MG63 (cell line): ENCODE data around the gene WWOX. TPM values are rescaled to one million over a fixed set of nuclear protein-coding genes. Genes with fewer than 3 reads are reported as not detected.

Source experiments
- DNase-seq: peaks from one replicate; pipeline ENCODE4 v3.0.0-alpha.2; 2020
- H3K27me3 ChIP-seq: fragments of 250-450 bp; sonication (Bioruptor Pico); 2 replicates; pipeline ENCODE4 v1.5.1; 2020; ENCODE audit warnings: mild to moderate bottlenecking, moderate library complexity
- H3K36me3 ChIP-seq: fragments of 250-450 bp; sonication (Bioruptor Pico); 2 replicates; pipeline ENCODE4 v1.5.1; 2020; ENCODE audit warnings: mild to moderate bottlenecking, moderate library complexity
- H3K4me3 ChIP-seq: fragments of 250-450 bp; sonication (Bioruptor Pico); 2 replicates; pipeline ENCODE4 v1.5.1; 2020; ENCODE audit warnings: mild to moderate bottlenecking, moderate library complexity
- H3K9me3 ChIP-seq: fragments of 250-450 bp; sonication (Bioruptor Pico); 2 replicates; pipeline ENCODE4 v1.5.1; 2020; ENCODE audit warnings: mild to moderate bottlenecking, moderate library complexity
- total RNA-seq: library from RNA; depleted of rRNA; stranded (reverse); fragments of >200 nt; shearing (Covaris generic); gene quantifications from 2 replicates; pipeline ENCODE4 v1.2.3, GENCODE V29; 2014; ENCODE audit warnings: low replicate concordance

Gene WWOX
- total RNA-seq, 1 experiment from 2014 or later: 11.4 TPM

- H3K36me3 ChIP-seq: no peaks in the 10 kb centered on the region
- no peak overlapping the region for H3K4me3 ChIP-seq
- DNase-seq: no peak
- no peaks in the 10 kb centered on the region for H3K27me3 ChIP-seq
- no peaks in the 10 kb centered on the region for H3K9me3 ChIP-seq
These were observed 29.5 kb downstream of the WWOX start for GRCh38 chr16:78128913-78129312.

- no peak for DNase-seq
- Histone ChIP-seq H3K36me3 (no peaks in the 10 kb centered on the region), H3K9me3 (no peaks in the 10 kb centered on the region), H3K4me3 (no peak overlapping the region), H3K27me3 (no peaks in the 10 kb centered on the region)
These were observed 29.9 kb downstream of the WWOX start for GRCh38 chr16:78129349-78129748.

GRCh38 chr16:78130083-78130608 lies 30.7 kb downstream of the WWOX start:
- Histone ChIP-seq H3K36me3 (no peaks in the 10 kb centered on the region), H3K4me3 (no peak overlapping the region), H3K27me3 (no peaks in the 10 kb centered on the region), H3K9me3 (no peaks in the 10 kb centered on the region)
- no peak for DNase-seq

- H3K27me3 ChIP-seq: no peaks in the 10 kb centered on the region
- no peaks in the 10 kb centered on the region for H3K36me3 ChIP-seq
- DNase-seq: no peak
- no peaks in the 10 kb centered on the region for H3K9me3 ChIP-seq
- no peak overlapping the region for H3K4me3 ChIP-seq
These were observed 31.5 kb downstream of the WWOX start for GRCh38 chr16:78130950-78131349.

- DNase-seq: no peak
- Histone ChIP-seq H3K36me3 (no peaks in the 10 kb centered on the region), H3K27me3 (no peaks in the 10 kb centered on the region), H3K4me3 (no peak overlapping the region), H3K9me3 (no peaks in the 10 kb centered on the region)
These were observed 34.5 kb downstream of the WWOX start for GRCh38 chr16:78133919-78134318.

GRCh38 chr16:78134944-78135619 lies 35.6 kb downstream of the WWOX start:
- H3K36me3 ChIP-seq: no peaks in the 10 kb centered on the region
- DNase-seq: no peak
- no peaks in the 10 kb centered on the region for H3K27me3 ChIP-seq
- no peaks in the 10 kb centered on the region for H3K9me3 ChIP-seq
- H3K4me3 ChIP-seq: no peak overlapping the region

- no peaks in the 10 kb centered on the region for H3K36me3 ChIP-seq
- H3K4me3 ChIP-seq: no peak overlapping the region
These were observed 37.7 kb downstream of the WWOX start for GRCh38 chr16:78137179-78137578.

GRCh38 chr16:78137782-78138616 lies 38.5 kb downstream of the WWOX start:
- Histone ChIP-seq H3K36me3 (no peaks in the 10 kb centered on the region), H3K9me3 (no peaks in the 10 kb centered on the region), H3K27me3 (no peaks in the 10 kb centered on the region), H3K4me3 (no peak overlapping the region)
- DNase-seq: no peak

More at GRCh38 chr16:78137179-78137578, 37.7 kb downstream of the WWOX start:
- H3K27me3 ChIP-seq: no peaks in the 10 kb centered on the region
- DNase-seq: no peak
- H3K9me3 ChIP-seq: no peaks in the 10 kb centered on the region

- H3K36me3 ChIP-seq: no peaks in the 10 kb centered on the region
- no peak for DNase-seq
- no peaks in the 10 kb centered on the region for H3K27me3 ChIP-seq
- H3K9me3 ChIP-seq: no peaks in the 10 kb centered on the region
- no peak overlapping the region for H3K4me3 ChIP-seq
These were observed 41.5 kb downstream of the WWOX start for GRCh38 chr16:78140818-78141466.

GRCh38 chr16:78142788-78143187 lies 43.3 kb downstream of the WWOX start:
- H3K4me3 ChIP-seq: no peak overlapping the region
- no peaks in the 10 kb centered on the region for H3K27me3 ChIP-seq
- DNase-seq: no peak
- no peaks in the 10 kb centered on the region for H3K36me3 ChIP-seq
- no peaks in the 10 kb centered on the region for H3K9me3 ChIP-seq

- DNase-seq: no peak
- H3K9me3 ChIP-seq: no peaks in the 10 kb centered on the region
- H3K36me3 ChIP-seq: no peaks in the 10 kb centered on the region
These were observed 47.4 kb downstream of the WWOX start for GRCh38 chr16:78146807-78147206.

GRCh38 chr16:78147911-78148401 lies 48.5 kb downstream of the WWOX start:
- Histone ChIP-seq H3K27me3 (no peaks in the 10 kb centered on the region), H3K36me3 (no peaks in the 10 kb centered on the region), H3K9me3 (no peaks in the 10 kb centered on the region), H3K4me3 (no peak overlapping the region)
- no peak for DNase-seq

More at GRCh38 chr16:78146807-78147206, 47.4 kb downstream of the WWOX start:
- H3K27me3 ChIP-seq: no peaks in the 10 kb centered on the region
- no peak overlapping the region for H3K4me3 ChIP-seq

- Histone ChIP-seq H3K36me3 (no peaks in the 10 kb centered on the region), H3K27me3 (no peaks in the 10 kb centered on the region), H3K9me3 (no peaks in the 10 kb centered on the region), H3K4me3 (no peak overlapping the region)
- DNase-seq: no peak
These were observed 50.8 kb downstream of the WWOX start for GRCh38 chr16:78150233-78150632.

GRCh38 chr16:78154729-78155461 lies 55.4 kb downstream of the WWOX start:
- Histone ChIP-seq H3K27me3 (no peaks in the 10 kb centered on the region), H3K4me3 (no peak overlapping the region), H3K9me3 (no peaks in the 10 kb centered on the region), H3K36me3 (no peaks in the 10 kb centered on the region)
- no peak for DNase-seq

GRCh38 chr16:78155791-78156345 lies 56.4 kb downstream of the WWOX start:
- no peak for DNase-seq
- no peaks in the 10 kb centered on the region for H3K36me3 ChIP-seq
- H3K27me3 ChIP-seq: no peaks in the 10 kb centered on the region
- H3K9me3 ChIP-seq: no peaks in the 10 kb centered on the region
- H3K4me3 ChIP-seq: no peak overlapping the region

- Histone ChIP-seq H3K9me3 (no peaks in the 10 kb centered on the region; the same call in 1 of the 2 replicates), H3K4me3 (no peak overlapping the region), H3K36me3 (no peaks in the 10 kb centered on the region), H3K27me3 (no peaks in the 10 kb centered on the region)
- DNase-seq: no peak
These were observed 61.7 kb downstream of the WWOX start for GRCh38 chr16:78161023-78161729.
